ENCODE data around the gene ZSCAN30. TPM values are rescaled to one million over a fixed set of nuclear protein-coding genes. Genes with fewer than 3 reads are reported as not detected.
A peak's percentile ranks its signal among the peaks of the same experiment; 100 is the strongest.

ZSCAN30 gene
- total and polyA plus RNA-seq, 9 of the 15 experiments (the other 6 are each of a cell fraction or from before 2014, with no cell fraction given): 4.6 to 13.6 (median 10.8) TPM

GRCh38 chr18:35242426-35242825 is 47.6 kb downstream of the ZSCAN30 start:
- no peak for ATAC-seq
- H3K4me2 ChIP-seq (ENCODE audit: insufficient read depth, low read length): no peak overlapping the region
- H3K79me2 ChIP-seq (ENCODE audit: control insufficient read depth, insufficient read depth, low read length): peaks cover 23% of the 10 kb centered on the region
- ChIA-PET POLR2A (no interaction called here), CTCF (ENCODE audit: low intra/inter-chr PET ratio) (no interaction called here)
- H4K20me1 ChIP-seq (replicated peaks; ENCODE audit: control insufficient read depth, insufficient read depth, low read length): no peaks in the 10 kb centered on the region
- H3K9me3 ChIP-seq (replicated peaks; ENCODE audit: control insufficient read depth, insufficient read depth, low read depth, low read length): peaks cover 14% of the 10 kb centered on the region; the same call in 1 of the 2 replicates
- BruUV-seq (replicated peaks): no TSS peak
- no peak for TF ChIP-seq JUN (IDR thresholded peaks at IDR 0.05; ENCODE audit: borderline replicate concordance, low read depth, low read length)
- TF ChIP-seq JUN (CRISPR knock-in tag; IDR thresholded peaks at IDR 0.05; ENCODE audit: borderline replicate concordance): no peak
- no peak for TF ChIP-seq MTA3 (IDR thresholded peaks at IDR 0.05; ENCODE audit: borderline replicate concordance)
- TF ChIP-seq PRPF4 (IDR thresholded peaks at IDR 0.05; ENCODE audit: insufficient read depth, low read depth, low read length, poor library complexity, severe bottlenecking): no peak
- TF ChIP-seq, protein P1, sequence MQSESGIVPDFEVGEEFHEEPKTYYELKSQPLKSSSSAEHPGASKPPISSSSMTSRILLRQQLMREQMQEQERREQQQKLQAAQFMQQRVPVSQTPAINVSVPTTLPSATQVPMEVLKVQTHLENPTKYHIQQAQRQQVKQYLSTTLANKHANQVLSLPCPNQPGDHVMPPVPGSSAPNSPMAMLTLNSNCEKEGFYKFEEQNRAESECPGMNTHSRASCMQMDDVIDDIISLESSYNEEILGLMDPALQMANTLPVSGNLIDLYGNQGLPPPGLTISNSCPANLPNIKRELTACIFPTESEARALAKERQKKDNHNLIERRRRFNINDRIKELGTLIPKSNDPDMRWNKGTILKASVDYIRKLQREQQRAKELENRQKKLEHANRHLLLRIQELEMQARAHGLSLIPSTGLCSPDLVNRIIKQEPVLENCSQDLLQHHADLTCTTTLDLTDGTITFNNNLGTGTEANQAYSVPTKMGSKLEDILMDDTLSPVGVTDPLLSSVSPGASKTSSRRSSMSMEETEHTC (IDR thresholded peaks at IDR 0.05): no peak
- peak; percentile 23; the same call in 1 of the 2 replicates for TF ChIP-seq C11orf30 (IDR thresholded peaks at IDR 0.05; ENCODE audit: low read depth)
- TF ChIP-seq NCOA4 (IDR thresholded peaks at IDR 0.05; ENCODE audit: partially characterized antibody): no peak
- peak; percentile 61 for TF ChIP-seq ZNF316 (IDR thresholded peaks at IDR 0.05)
- peak; percentile 39; the same call in 1 of the 2 replicates for TF ChIP-seq MAFK (IDR thresholded peaks at IDR 0.05; ENCODE audit: low read length)
- TF ChIP-seq L3MBTL2 (IDR thresholded peaks at IDR 0.05): no peak
- H2AFZ ChIP-seq (ENCODE audit: low read depth, low read length): no peak overlapping the region
- DNase-seq (ENCODE audit: extremely low read depth in 1 of 4, low spot score in 3 of 4): no peak
- no peaks in the 10 kb centered on the region for H3K9me1 ChIP-seq (ENCODE audit: control insufficient read depth, insufficient read depth, low read length)
- H3K4me1 ChIP-seq (replicated peaks in 1 of 2; ENCODE audit: control insufficient read depth in 2 of 2, insufficient read depth in 2 of 2, low read length in 2 of 2): peaks cover 3 to 11% of the 10 kb centered on the region in 2 experiments
- no peak overlapping the region for H3K9ac ChIP-seq (ENCODE audit: insufficient read depth in 1 of 2, low read depth in 2 of 2, low read length in 2 of 2)
- in situ Hi-C loops (cut with MboI) (loop anchor here (5.0 kb wide), 1 partner anchor 45 kb away; no protein-coding TSS in a partner anchor), intact Hi-C loops (cut with micrococcal nuclease) (loop anchor here (5.0 kb wide), 1 partner anchor 100 kb away; the partner anchor contains the start of gene ZNF24)
- no peak for FAIRE-seq
- no peak overlapping the region for H3K27ac ChIP-seq (ENCODE audit: extremely low read depth, low read depth, low read length)
- peaks cover 55% of the 10 kb centered on the region for H3K36me3 ChIP-seq (ENCODE audit: control insufficient read depth, insufficient read depth, low read length)
- no peaks in the 10 kb centered on the region for H3K27me3 ChIP-seq (ENCODE audit: control insufficient read depth in 2 of 2, insufficient read depth in 2 of 2, low read length in 2 of 2)
- no peak overlapping the region for H3K4me3 ChIP-seq
- WGBS (ENCODE audit: insufficient coverage, low coverage, missing lambda C conversion rate): 98% methylated on average over 6 of the region's 6 CpGs

Measured in K562 (cell line).